Measurements from ENCODE around the gene PRR5.

PRR5 gene

GRCh38 chr22:44661659-44662569 is 40.1 kb upstream of the PRR5 start:
- DNase-seq (ENCODE audit: low read depth): no peak
- H3K4me3 ChIP-seq (ENCODE audit: low read depth, low read length): no peak overlapping the region
- no peak for TF ChIP-seq CTCF (IDR thresholded peaks at IDR 0.05; ENCODE audit: insufficient read depth, low read depth, low read length, missing control alignments)

GRCh38 chr22:44663256-44663999 is 38.6 kb upstream of the PRR5 start:
- no peak for DNase-seq (ENCODE audit: low read depth)
- no peak for TF ChIP-seq CTCF (IDR thresholded peaks at IDR 0.05; ENCODE audit: insufficient read depth, low read depth, low read length, missing control alignments)
- H3K4me3 ChIP-seq (ENCODE audit: low read depth, low read length): no peak overlapping the region

- no peak for TF ChIP-seq CTCF (IDR thresholded peaks at IDR 0.05; ENCODE audit: insufficient read depth, low read depth, low read length, missing control alignments)
- no peak overlapping the region for H3K4me3 ChIP-seq (ENCODE audit: low read depth, low read length)
- DNase-seq (ENCODE audit: low read depth): peak; percentile 53
These were observed 37.9 kb upstream of the PRR5 start for GRCh38 chr22:44664149-44664548.

- no peak for TF ChIP-seq CTCF (IDR thresholded peaks at IDR 0.05; ENCODE audit: insufficient read depth, low read depth, low read length, missing control alignments)
- no peak for DNase-seq (ENCODE audit: low read depth)
- H3K4me3 ChIP-seq (ENCODE audit: low read depth, low read length): no peak overlapping the region
These were observed 36.9 kb upstream of the PRR5 start for GRCh38 chr22:44665115-44665514.

GRCh38 chr22:44666207-44666585 is 35.8 kb upstream of the PRR5 start:
- no peak for DNase-seq (ENCODE audit: low read depth)
- TF ChIP-seq CTCF (IDR thresholded peaks at IDR 0.05; ENCODE audit: insufficient read depth, low read depth, low read length, missing control alignments): no peak
- no peak overlapping the region for H3K4me3 ChIP-seq (ENCODE audit: low read depth, low read length)

- DNase-seq (ENCODE audit: low read depth): no peak
- TF ChIP-seq CTCF (IDR thresholded peaks at IDR 0.05; ENCODE audit: insufficient read depth, low read depth, low read length, missing control alignments): no peak
- H3K4me3 ChIP-seq (ENCODE audit: low read depth, low read length): no peak overlapping the region
These were observed 34.7 kb upstream of the PRR5 start for GRCh38 chr22:44667276-44667675.

All from GM12865 (cell line).